NCI-H460 (cell line): Measurements from ENCODE around the gene USP7. TPM values are rescaled to one million over a fixed set of nuclear protein-coding genes. Genes with fewer than 3 reads are reported as not detected.
"Not testable (repeated sequence)": the region's sequence is repeated elsewhere in the genome, so short reads cannot be mapped to it uniquely, and the experiment has no call there.

Experiments used
- DNase-seq: peaks from one replicate; pipeline ENCODE4 v3.0.0-alpha.2; 2016; ENCODE audit warnings: low read depth; ENCODE audit errors: extremely low read depth
- total RNA-seq: library from RNA; depleted of rRNA; stranded (reverse); fragments of >200 nt; shearing (Covaris generic); gene quantifications from 2 replicates; pipeline ENCODE4 v1.2.3, GENCODE V29; 2014; rRNA removed

USP7 gene
- total RNA-seq, 1 experiment from 2014 or later, result 76.9 TPM

DNA sequence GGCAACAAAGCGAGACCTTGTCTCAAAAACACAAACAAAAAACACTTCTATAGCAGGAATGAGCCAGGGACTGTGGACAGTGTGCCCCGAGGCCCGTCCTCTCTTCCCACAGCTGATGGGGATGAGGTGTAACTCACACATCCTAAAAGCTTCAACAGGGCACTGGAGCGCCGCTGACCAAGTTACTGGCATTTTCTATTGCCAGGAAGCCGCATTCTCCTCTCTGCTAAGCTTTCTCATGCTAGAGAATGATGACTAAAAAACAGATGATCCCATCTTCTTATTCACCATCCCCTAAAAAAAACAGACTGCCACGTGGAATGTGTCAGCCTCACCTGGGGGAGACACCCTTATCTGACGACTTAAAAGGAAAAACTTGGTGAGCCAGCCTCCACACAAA, 111.2 kb downstream of the USP7 start:
- no peak for DNase-seq

DNA sequence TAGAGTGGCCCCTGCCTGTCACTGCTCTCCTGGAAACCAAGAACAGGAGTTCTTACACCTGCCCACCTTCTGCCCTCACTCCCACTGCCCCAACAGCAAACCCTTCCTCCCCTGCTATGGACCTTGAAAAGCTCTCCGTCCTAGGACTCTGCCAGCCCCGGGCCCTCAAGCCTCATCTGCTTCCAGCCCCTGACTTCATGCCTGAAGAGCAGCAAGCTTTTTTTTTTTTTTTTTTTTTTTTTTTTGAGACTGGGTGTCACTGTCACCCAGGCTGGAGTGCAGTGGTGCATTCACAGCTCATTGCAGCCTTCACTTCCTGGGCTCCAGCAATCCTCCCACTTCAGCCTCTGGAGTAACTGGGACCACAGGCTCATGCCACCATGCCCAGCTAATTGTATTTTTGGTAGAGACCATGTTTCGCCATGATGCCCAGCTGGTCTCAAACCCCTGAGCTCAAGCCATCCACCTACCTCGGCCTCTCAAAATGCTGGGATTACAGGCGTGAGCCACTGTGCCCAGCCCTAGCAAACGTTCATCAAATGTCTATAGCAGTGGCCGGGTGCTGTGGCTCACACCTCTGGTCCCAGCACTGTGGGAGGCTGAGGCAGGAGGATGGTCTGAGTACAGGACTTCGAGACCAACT, 111.8 kb downstream of the USP7 start:
- no peak for DNase-seq

DNA sequence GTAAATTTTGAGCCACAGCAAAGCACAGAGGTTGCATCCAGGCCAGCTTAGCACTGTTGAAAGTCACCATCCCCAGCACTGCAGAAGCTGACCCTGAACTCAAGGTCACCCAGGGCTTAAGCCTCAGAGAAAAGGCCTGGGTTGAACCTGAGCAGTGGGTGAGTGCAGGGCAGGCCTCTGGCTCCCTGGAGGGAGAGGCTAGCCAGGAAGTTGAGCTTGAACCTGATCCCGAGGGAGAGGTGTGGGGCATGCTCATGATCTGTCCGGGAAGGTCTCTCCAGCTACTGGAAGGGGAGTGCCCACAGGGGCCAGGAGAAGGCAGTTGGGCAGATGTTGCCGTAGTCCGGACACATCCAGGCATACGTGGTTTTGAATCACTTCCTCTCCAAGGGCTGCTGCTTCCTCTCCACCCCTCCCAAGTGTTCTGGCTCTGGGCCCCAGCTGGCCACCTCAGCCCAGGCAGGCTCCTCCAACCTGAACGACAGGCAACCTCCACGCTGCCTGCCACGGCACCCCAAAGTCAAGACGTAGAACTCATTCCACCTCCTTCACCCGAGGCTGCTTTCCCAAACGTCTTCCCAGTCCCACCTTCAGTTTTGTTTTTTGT, 113.3 kb downstream of the USP7 start:
- DNase-seq, result no peak

DNA sequence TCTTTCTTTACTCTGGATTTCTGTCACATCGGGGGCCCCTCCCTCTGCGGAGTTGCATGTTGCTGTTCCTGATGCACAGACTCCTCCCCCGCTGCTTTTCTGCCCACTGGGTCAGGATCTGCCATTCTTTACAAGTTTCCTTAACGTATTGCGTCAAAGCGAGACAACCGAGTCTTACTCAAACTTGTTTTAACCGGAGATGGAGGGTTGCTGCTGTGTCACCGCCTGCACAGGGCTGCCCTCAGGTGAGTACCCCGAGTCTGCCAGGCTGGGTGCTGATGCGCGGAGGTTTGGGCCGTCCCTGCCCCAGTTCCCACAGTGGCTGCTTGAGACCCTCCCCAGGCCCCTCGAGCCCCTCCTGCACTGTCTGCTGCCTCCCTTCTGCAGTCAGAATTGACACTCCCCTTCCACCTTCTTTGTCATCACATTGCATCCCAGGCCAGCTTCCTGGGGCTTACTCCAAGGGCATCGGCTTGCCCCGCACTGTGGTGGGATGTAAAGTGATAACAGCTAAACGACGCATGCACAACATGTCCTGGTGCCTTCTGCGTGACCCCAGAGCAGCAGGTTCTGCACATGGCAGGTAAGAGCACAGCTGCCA, 114.2 kb downstream of the USP7 start:
- DNase-seq, result no peak

- DNase-seq, result no peak
Observed at GRCh38 chr16:8848939-8849391, 114.7 kb downstream of the USP7 start.

DNA sequence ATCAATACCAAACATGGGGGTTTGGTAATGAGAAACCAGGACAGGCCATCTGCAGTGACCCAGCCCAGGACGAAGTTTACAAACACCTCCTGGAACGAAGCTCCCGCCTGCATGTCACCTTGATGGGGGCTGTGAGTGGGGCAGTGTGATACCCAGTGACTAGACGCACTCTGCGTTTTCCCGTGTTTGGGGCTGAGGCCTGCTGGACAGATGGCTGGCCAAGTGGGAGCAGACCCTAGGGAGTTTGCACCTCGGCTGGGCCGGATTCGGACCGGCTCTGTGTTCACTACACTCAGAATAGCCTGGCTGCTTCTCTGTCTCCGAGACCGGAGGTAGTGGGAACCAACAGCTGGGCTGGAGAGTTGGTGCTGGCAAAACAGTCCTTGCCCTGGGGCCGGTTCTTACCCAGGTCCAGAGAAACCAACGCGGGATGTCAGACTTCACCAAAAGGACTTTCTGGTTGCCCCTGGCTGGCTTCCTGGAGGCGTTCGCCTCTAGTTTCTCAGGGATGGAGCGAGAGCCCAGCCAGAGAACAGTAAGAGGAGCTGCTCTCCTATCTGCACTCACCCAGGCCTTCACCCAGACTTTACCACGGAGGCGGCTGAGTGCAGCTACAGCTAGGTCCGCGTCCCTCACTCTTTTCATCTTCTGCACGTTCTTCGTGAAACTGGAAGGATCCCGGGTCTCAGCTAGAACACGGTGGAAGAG, 115.3 kb downstream of the USP7 start:
- DNase-seq, result no peak

DNA sequence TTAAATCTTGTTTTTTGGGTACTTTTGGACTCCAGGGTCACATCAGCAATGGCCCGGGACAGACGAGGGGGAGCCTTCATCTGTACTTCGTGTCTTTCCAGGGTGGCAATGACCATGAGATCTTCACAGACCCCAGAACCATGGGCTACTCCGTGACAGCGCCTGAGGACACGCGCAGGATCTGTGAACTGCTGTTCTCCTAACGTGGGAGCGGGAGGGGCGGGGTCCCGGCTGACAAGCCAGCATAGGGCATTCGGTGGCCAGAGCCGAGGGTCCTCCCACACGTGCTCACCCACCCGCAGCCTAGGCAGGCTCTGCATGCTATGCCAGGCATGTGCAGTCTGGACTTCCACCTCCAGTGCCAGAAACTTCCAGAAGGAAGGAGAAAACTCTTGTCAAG, 116.1 kb downstream of the USP7 start:
- no peak for DNase-seq

DNA sequence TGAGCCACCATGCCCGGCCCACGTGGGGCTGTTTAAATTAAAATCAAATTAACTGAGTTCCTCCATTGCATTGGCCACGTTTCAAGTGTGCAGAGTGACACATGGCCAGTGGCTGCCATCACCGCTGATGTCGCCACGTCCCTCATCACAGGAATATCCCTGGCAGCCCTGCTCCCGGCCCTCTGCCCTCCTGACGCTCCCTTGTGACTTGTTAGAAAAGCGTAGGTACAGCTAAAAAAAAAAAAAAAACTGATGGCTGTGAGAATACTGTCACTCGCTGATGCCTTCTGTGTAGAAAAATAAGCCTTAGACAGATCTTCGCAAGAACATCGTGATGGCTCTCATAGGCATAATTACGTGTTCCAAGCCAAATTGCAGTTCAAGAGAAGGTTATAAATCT, 116.6 kb downstream of the USP7 start:
- no peak for DNase-seq

GRCh38 chr16:8846401-8846932, 117.2 kb downstream of the USP7 start:
- DNase-seq, result no peak

DNA sequence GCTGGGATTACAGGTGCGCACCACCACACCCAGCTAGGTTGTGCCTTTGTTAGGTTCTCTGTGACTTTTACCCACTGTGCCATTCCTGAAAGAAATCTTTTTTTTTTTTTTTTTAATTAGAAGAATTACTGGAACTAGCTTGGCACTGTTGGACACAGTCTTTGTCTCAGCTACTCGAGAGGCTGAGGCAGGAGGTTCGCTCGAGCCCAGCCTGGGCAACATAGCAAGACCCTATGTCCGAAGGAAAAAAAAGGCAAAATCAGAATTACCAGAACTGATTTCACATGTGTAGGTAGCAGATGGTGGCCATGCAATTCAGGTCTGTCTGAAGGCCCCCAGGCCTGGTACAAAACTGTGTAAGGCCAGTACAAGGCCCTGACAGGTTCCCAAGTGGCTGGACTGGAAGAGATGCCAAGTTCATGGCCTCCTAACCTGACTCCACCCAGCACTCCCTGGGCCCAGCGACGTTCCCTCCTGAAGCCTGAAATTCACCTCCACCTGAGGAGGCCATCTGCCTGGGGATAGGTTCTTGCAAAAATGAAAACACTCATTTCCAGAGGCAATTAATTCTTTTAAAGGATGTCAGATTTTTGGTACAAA, 117.9 kb downstream of the USP7 start:
- DNase-seq, result no peak

DNA sequence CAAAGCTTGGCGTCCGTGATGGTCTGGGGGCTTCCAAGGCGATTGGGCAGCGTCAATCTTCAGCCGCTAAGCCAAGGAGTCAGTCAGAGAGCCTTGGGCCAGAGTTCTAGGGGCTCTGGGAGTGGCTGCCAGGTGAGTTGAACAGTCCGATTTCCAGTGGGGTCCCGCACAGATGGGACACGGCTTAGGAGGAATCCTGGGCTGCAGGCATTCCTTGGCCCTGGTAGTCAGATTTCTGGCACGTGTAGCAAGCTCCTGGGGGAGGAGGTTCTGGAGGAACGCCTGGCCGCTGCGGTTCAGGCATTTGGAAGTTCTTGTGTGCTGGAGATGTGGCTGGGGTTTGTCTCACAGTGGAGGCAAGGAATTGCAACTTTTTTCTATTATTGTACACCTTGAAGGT, 120.4 kb downstream of the USP7 start:
- DNase-seq, result not testable (repeated sequence)

Other genes with a start within 250 kb of the USP7 start
- gene TMEM186, start 166.3 kb downstream of the USP7 start, total RNA-seq, result 6.5 and 9.8 TPM in 2 replicates
- 40.1 and 48.9 TPM in 2 replicates for gene PMM2, start 166.1 kb downstream of the USP7 start, total RNA-seq
- 33.0 and 40.4 TPM in 2 replicates for gene CARHSP1, start 94.9 kb downstream of the USP7 start, total RNA-seq
- 0.10 TPM in 1 of 2 replicates, not detected in the other for gene LITAFD, start 81.6 kb downstream of the USP7 start, total RNA-seq
- gene HAPSTR1, start 127.7 kb upstream of the USP7 start, total RNA-seq, result 59.1 and 67.1 TPM in 2 replicates